ENCODE measurements around the gene KRTCAP3. TPM values are rescaled to one million over a fixed set of nuclear protein-coding genes. Genes with fewer than 3 reads are reported as not detected.
A peak's percentile ranks its signal among the peaks of the same experiment; 100 is the strongest.

The KRTCAP3 gene
- total RNA-seq, 1 donor from 2014 or later: 6.9 TPM

GRCh38 chr2:27407798-27408491 lies 34.2 kb upstream of the KRTCAP3 start:
- DNase-seq (ENCODE audit: low read depth, low spot score): peak; percentile 29
- Mint-ChIP-seq H3K36me3 (ENCODE audit: low read depth) (peaks cover 5% of the 10 kb centered on the region), H3K27ac (ENCODE audit: unreplicated experiment) (peak overlapping the region; percentile 86), H3K9me3 (peaks cover 6% of the 10 kb centered on the region), H3K27me3 (ENCODE audit: low read depth) (peaks cover 4% of the 10 kb centered on the region), H3K4me1 (peaks cover 36% of the 10 kb centered on the region), H3K4me3 (peak overlapping the region; percentile 96)
- TF ChIP-seq, protein P1, sequence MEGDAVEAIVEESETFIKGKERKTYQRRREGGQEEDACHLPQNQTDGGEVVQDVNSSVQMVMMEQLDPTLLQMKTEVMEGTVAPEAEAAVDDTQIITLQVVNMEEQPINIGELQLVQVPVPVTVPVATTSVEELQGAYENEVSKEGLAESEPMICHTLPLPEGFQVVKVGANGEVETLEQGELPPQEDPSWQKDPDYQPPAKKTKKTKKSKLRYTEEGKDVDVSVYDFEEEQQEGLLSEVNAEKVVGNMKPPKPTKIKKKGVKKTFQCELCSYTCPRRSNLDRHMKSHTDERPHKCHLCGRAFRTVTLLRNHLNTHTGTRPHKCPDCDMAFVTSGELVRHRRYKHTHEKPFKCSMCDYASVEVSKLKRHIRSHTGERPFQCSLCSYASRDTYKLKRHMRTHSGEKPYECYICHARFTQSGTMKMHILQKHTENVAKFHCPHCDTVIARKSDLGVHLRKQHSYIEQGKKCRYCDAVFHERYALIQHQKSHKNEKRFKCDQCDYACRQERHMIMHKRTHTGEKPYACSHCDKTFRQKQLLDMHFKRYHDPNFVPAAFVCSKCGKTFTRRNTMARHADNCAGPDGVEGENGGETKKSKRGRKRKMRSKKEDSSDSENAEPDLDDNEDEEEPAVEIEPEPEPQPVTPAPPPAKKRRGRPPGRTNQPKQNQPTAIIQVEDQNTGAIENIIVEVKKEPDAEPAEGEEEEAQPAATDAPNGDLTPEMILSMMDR (conservative IDR thresholded peaks at IDR 0.05): peak; percentile 74

- TF ChIP-seq, protein P1 (conservative IDR thresholded peaks at IDR 0.05): no peak
These were observed 33.4 kb upstream of the KRTCAP3 start for GRCh38 chr2:27408601-27409320.

GRCh38 chr2:27409321-27410073 lies 32.7 kb upstream of the KRTCAP3 start, which contains the start of gene PPM1G:
Gene PPM1G, minus strand, starts transcription at chr2:27409591. Its CDS starts 169 bp downstream, at chr2:27409422.
- H3K36me3 Mint-ChIP-seq (ENCODE audit: low read depth): peaks cover 3% of the 10 kb centered on the region
- peak within 1 kb of the TSS; percentile 92 for H3K27ac Mint-ChIP-seq (ENCODE audit: unreplicated experiment)
- H3K4me1 Mint-ChIP-seq: peaks cover 36% of the 10 kb centered on the region
- DNase-seq (ENCODE audit: low read depth, low spot score): peak; percentile 97
- peaks cover 6% of the 10 kb centered on the region for H3K9me3 Mint-ChIP-seq
- TF ChIP-seq, protein P1 (conservative IDR thresholded peaks at IDR 0.05): no peak
- peaks cover 4% of the 10 kb centered on the region for H3K27me3 Mint-ChIP-seq (ENCODE audit: low read depth)
- peak within 1 kb of the TSS; percentile 96 for H3K4me3 Mint-ChIP-seq

More at GRCh38 chr2:27408601-27409320, 33.4 kb upstream of the KRTCAP3 start:
- H3K36me3 Mint-ChIP-seq (ENCODE audit: low read depth): peaks cover 3% of the 10 kb centered on the region
- peak overlapping the region; percentile 81 for H3K27ac Mint-ChIP-seq (ENCODE audit: unreplicated experiment)
- peak overlapping the region; percentile 96 for H3K4me3 Mint-ChIP-seq
- peaks cover 4% of the 10 kb centered on the region for H3K27me3 Mint-ChIP-seq (ENCODE audit: low read depth)
- H3K4me1 Mint-ChIP-seq: peaks cover 36% of the 10 kb centered on the region
- no peak for DNase-seq (ENCODE audit: low read depth, low spot score)
- peaks cover 6% of the 10 kb centered on the region for H3K9me3 Mint-ChIP-seq

DNA sequence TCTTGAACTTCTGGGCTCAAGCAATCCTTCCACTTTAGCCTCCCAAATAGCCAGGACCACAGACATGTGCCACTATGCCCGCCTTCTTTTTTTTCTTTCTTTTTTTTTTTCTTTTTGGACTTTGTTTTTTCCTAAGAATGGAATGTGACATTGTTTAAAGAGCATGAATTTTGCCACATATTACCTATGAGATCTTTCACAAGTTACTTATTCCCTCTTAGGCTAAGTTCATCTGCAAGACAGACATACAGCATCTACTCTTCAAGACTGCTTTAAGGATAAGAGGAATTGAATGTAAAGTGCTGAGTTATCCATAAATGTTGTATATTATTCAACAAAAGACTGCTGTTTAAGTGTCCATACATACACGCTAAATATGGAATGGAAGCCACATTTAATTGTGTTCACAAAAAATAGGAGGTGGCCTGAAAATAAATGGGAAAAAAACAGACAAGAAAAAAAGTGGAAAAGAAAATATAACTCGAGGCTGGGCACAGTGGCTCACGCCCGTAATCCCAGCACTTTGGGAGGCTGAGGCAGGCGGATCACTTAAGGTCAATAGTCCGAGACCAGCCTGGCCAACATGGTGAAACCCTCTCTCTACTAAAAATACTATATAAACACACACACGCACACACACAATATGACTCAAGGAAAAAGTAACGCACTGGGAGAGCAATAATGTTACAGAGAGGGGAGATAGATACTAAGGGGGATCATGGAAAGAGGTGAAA lies 29.6 kb upstream of the KRTCAP3 start:
- peaks cover 24% of the 10 kb centered on the region for H3K4me1 Mint-ChIP-seq
- TF ChIP-seq, protein P1 (conservative IDR thresholded peaks at IDR 0.05): no peak
- peak overlapping the region; percentile 60 for H3K4me3 Mint-ChIP-seq
- H3K27me3 Mint-ChIP-seq (ENCODE audit: low read depth): peaks cover 4% of the 10 kb centered on the region
- peaks cover 6% of the 10 kb centered on the region for H3K9me3 Mint-ChIP-seq
- no peak for DNase-seq (ENCODE audit: low read depth, low spot score)
- H3K27ac Mint-ChIP-seq (ENCODE audit: unreplicated experiment): no peak overlapping the region
- H3K36me3 Mint-ChIP-seq (ENCODE audit: low read depth): peaks cover 3% of the 10 kb centered on the region

DNA sequence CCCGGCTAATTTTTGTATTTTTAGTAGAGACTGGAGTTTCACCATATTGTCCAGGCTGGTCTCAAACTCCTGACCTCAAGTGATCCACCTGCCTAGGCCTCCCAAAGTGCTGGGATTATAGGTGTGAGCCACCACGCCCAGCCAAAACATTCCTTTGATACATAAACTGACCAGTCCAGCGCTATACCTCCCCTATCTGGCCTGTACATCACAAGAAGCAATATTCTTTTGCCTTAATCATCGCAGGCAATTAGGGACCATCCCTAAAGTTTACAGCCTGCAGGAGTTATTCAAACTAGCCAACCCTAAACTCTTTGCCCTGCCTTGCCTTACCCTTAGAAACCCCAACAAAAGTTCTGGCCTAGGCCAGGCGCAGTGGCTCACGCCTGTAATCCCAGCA lies 26.0 kb upstream of the KRTCAP3 start:
- Mint-ChIP-seq H3K9me3 (peaks cover 2% of the 10 kb centered on the region), H3K27ac (ENCODE audit: unreplicated experiment) (no peak overlapping the region), H3K4me1 (peaks cover 4% of the 10 kb centered on the region), H3K27me3 (ENCODE audit: low read depth) (peaks cover 4% of the 10 kb centered on the region), H3K36me3 (ENCODE audit: low read depth) (no peaks in the 10 kb centered on the region), H3K4me3 (peak overlapping the region; percentile 19)
- TF ChIP-seq, protein P1 (conservative IDR thresholded peaks at IDR 0.05): no peak
- no peak for DNase-seq (ENCODE audit: low read depth, low spot score)
